Stimulated activated CD8-positive, alpha-beta memory T cell treated with anti-CD3 and anti-CD28 coated beads, Interleukin-15, amount 100 ng/mL, for 1 hour (primary cell): ENCODE measurements around the gene ADCY5.

ENCODE experiments used
- DNase-seq: peaks from one replicate; pipeline ENCODE4 v3.0.0-alpha.2; 2020; ENCODE audit warnings: low read depth

The ADCY5 gene

GRCh38 chr3:123367467-123368154, 81.3 kb downstream of the ADCY5 start:
- no peak for DNase-seq

GRCh38 chr3:123365450-123366143, 83.3 kb downstream of the ADCY5 start:
- DNase-seq, result no peak

- DNase-seq, result no peak
Measured at GRCh38 chr3:123361071-123361470, 87.8 kb downstream of the ADCY5 start.

- DNase-seq, result no peak
Measured at GRCh38 chr3:123357275-123357674, 91.6 kb downstream of the ADCY5 start.

GRCh38 chr3:123353850-123354233, 95.0 kb downstream of the ADCY5 start:
- DNase-seq, result no peak

GRCh38 chr3:123353227-123353849, 95.6 kb downstream of the ADCY5 start:
- DNase-seq, result no peak

- DNase-seq, result no peak
Measured at GRCh38 chr3:123352134-123352554, 96.7 kb downstream of the ADCY5 start.

- no peak for DNase-seq
Measured at GRCh38 chr3:123351501-123351900, 97.4 kb downstream of the ADCY5 start.

GRCh38 chr3:123350971-123351370, 97.9 kb downstream of the ADCY5 start:
- DNase-seq, result no peak

- no peak for DNase-seq
Measured at GRCh38 chr3:123349566-123350435, 99.1 kb downstream of the ADCY5 start.

- no peak for DNase-seq
Measured at GRCh38 chr3:123349201-123349535, 99.7 kb downstream of the ADCY5 start.

GRCh38 chr3:123348471-123349200, 100.3 kb downstream of the ADCY5 start:
- DNase-seq, result no peak

- DNase-seq, result no peak
Measured at GRCh38 chr3:123347691-123348264, 101.1 kb downstream of the ADCY5 start.

- no peak for DNase-seq
Measured at GRCh38 chr3:123347205-123347604, 101.7 kb downstream of the ADCY5 start.

- no peak for DNase-seq
Measured at GRCh38 chr3:123346021-123346420, 102.9 kb downstream of the ADCY5 start.

- DNase-seq, result no peak
Measured at GRCh38 chr3:123344907-123345594, 103.8 kb downstream of the ADCY5 start.

GRCh38 chr3:123344175-123344906, 104.5 kb downstream of the ADCY5 start:
- DNase-seq, result no peak

GRCh38 chr3:123343296-123344174, 105.4 kb downstream of the ADCY5 start:
- no peak for DNase-seq

GRCh38 chr3:123342631-123343080, 106.2 kb downstream of the ADCY5 start:
- DNase-seq, result no peak
